Ascending aorta (tissue), 2 donors: ENCODE measurements around the gene SNTG2. TPM values are rescaled to one million over a fixed set of nuclear protein-coding genes. Genes with fewer than 3 reads are reported as not detected.

Experiments
- DNase-seq, 2 donors: peaks; one replicate each; pipeline ENCODE4 v3.0.0-alpha.2; 2019; ENCODE audit warnings: low spot score in 2 of 2
- H3K27ac ChIP-seq, 2 donors: fragments of 200-600 bp; sonication (generic); one replicate each; pipeline ENCODE4 v1.5.1; 2016 to 2017; ENCODE audit warnings: mild to moderate bottlenecking in 1 of 2
- H3K27me3 ChIP-seq: fragments of 200-600 bp; sonication (generic); one replicate; pipeline ENCODE4 v1.5.1; 2017
- H3K36me3 ChIP-seq, 2 donors: fragments of 200-600 bp; sonication (generic); one replicate each; pipeline ENCODE4 v1.5.1; 2016
- H3K4me1 ChIP-seq, 2 donors: fragments of 200-600 bp; sonication (generic); one replicate each; pipeline ENCODE4 v1.5.1; 2016 to 2017; ENCODE audit warnings: mild to moderate bottlenecking in 1 of 2
- H3K4me3 ChIP-seq, 2 donors: fragments of 200-600 bp; sonication (generic); one replicate each; pipeline ENCODE4 v1.5.1; 2016 to 2017; ENCODE audit warnings: mild to moderate bottlenecking in 1 of 2
- H3K9me3 ChIP-seq, 2 donors: fragments of 200-600 bp; sonication (generic); one replicate each; pipeline ENCODE4 v1.5.1; 2016
- intact Hi-C: fragments of 100-400 bp; cut with DNase I; formaldehyde crosslinking; loops from one replicate; pipeline ENCODE4 v1.15.1; 2023
- total RNA-seq: library from RNA; depleted of rRNA; stranded (reverse); fragments of >200 nt; gene quantifications from one replicate; pipeline ENCODE4 v1.1.0, GENCODE V29; 2016
- TF ChIP-seq, protein P1 (sequence below), 3 experiments: fragments of 200-600 bp in 2 of 3; fragments of 450-650 bp in 1 of 3; sonication (generic) in 2 of 3; IDR thresholded peaks; one replicate each; pipeline ENCODE4 v1.5.1; 2016 to 2019; ENCODE audit warnings: antibody characterized with exemption in 3 of 3, mild to moderate bottlenecking in 1 of 3, moderate library complexity in 1 of 3

Gene SNTG2
- total RNA-seq, 1 donor from 2014 or later, result 9.9 TPM

DNA sequence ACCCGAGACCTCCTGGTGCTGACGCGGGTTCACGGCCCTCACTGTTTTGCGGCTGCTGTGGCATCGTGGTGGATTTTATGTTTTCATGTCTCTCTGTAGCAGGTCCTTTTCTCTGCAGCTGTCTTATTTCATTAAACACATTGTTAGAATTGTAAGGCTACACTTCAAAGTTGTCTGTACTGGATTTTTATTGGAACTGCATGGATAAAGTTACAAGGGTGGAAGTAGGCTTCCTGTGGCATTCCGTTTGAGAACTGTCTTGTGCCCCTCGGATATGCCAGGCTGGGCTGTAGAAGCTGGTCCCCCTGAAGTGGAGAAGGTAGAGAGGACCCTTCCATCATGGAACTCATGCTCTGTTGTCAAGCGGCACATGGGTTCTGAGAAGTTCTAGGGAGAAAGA, 127.3 kb downstream of the SNTG2 start:
- no peaks in the 10 kb centered on the region for H3K4me1 ChIP-seq
- TF ChIP-seq, protein P1, sequence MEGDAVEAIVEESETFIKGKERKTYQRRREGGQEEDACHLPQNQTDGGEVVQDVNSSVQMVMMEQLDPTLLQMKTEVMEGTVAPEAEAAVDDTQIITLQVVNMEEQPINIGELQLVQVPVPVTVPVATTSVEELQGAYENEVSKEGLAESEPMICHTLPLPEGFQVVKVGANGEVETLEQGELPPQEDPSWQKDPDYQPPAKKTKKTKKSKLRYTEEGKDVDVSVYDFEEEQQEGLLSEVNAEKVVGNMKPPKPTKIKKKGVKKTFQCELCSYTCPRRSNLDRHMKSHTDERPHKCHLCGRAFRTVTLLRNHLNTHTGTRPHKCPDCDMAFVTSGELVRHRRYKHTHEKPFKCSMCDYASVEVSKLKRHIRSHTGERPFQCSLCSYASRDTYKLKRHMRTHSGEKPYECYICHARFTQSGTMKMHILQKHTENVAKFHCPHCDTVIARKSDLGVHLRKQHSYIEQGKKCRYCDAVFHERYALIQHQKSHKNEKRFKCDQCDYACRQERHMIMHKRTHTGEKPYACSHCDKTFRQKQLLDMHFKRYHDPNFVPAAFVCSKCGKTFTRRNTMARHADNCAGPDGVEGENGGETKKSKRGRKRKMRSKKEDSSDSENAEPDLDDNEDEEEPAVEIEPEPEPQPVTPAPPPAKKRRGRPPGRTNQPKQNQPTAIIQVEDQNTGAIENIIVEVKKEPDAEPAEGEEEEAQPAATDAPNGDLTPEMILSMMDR (IDR thresholded peaks at IDR 0.05), result no peak
- no peak overlapping the region for H3K27ac ChIP-seq
- no peaks in the 10 kb centered on the region for H3K36me3 ChIP-seq
- DNase-seq, result no peak
- intact Hi-C loops, result no loop called here
- H3K27me3 ChIP-seq, result no peaks in the 10 kb centered on the region
- no peaks in the 10 kb centered on the region for H3K9me3 ChIP-seq
- no peak overlapping the region for H3K4me3 ChIP-seq

DNA sequence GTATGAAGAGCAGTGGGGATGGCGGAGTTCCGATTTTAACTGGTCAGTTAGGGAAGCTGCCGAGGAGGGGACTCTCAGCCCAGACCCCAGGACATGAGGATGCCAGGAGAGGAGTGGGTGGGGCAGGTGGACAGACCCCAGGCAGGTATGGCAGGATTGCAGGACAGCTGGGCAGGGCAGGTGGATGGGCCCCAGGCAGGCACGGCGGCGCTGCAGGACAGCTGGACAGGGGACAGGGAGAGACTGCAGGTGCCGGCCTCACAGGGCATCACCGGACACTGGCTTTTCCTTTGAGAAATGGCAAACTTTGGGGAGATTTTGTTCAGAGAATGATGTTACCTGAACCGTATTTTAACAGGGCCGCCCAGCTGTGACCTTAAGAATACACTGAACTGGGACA, 127.7 kb downstream of the SNTG2 start:
- Histone ChIP-seq H3K4me1 (no peaks in the 10 kb centered on the region), H3K4me3 (no peak overlapping the region), H3K27ac (no peak overlapping the region), H3K9me3 (no peaks in the 10 kb centered on the region), H3K36me3 (no peaks in the 10 kb centered on the region), H3K27me3 (no peaks in the 10 kb centered on the region)
- TF ChIP-seq, protein P1 (IDR thresholded peaks at IDR 0.05), result no peak
- intact Hi-C loops, result no loop called here
- DNase-seq, result no peak

DNA sequence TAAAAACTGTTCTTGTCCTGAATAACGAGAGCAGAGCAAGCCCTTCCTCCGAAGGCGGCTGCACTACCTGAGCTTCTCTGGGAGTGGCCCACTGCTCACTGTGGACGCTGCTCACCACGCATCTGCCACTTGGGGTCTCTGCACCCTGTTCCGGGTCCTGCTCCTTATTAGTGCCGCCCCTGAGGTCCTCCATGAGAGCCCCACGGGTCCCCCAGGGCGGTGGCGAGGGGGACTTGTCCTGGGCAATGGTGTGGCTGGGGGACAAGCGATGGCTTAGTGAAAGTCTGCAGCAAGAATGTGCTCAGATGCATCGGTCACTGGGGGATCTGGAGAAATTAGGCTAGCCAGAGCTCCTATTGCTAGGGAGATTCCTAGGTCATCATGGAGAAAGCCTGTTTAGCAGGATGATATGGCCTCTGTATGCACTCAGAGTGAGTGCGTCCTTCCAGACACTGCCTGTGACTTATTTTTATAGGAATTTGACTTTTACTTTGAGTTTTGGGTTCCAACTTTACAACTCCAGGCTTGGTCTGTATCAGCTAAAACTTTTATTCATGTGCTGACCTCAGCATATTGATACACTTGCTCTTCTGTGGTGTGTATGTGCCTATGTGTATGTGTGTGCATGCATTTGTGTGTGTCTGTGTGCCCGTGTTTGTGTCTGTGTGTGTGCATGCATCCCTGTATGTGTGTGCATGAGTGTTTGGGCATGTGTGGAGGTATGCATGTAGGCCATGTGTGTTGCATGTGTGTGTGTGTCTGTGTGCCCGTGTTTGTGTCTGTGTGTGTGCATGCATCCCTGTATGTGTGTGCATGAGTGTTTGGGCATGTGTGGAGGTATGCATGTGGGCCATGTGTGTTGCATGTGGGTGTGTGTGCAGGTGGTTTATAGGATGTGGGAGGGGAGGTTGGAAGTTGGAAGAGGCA, 129.5 kb downstream of the SNTG2 start:
- Histone ChIP-seq H3K27me3 (no peaks in the 10 kb centered on the region), H3K9me3 (no peaks in the 10 kb centered on the region), H3K4me1 (no peaks in the 10 kb centered on the region), H3K27ac (no peak overlapping the region), H3K36me3 (no peaks in the 10 kb centered on the region), H3K4me3 (no peak overlapping the region)
- intact Hi-C loops, result no loop called here
- DNase-seq, result no peak
- TF ChIP-seq, protein P1 (IDR thresholded peaks at IDR 0.05), result no peak

DNA sequence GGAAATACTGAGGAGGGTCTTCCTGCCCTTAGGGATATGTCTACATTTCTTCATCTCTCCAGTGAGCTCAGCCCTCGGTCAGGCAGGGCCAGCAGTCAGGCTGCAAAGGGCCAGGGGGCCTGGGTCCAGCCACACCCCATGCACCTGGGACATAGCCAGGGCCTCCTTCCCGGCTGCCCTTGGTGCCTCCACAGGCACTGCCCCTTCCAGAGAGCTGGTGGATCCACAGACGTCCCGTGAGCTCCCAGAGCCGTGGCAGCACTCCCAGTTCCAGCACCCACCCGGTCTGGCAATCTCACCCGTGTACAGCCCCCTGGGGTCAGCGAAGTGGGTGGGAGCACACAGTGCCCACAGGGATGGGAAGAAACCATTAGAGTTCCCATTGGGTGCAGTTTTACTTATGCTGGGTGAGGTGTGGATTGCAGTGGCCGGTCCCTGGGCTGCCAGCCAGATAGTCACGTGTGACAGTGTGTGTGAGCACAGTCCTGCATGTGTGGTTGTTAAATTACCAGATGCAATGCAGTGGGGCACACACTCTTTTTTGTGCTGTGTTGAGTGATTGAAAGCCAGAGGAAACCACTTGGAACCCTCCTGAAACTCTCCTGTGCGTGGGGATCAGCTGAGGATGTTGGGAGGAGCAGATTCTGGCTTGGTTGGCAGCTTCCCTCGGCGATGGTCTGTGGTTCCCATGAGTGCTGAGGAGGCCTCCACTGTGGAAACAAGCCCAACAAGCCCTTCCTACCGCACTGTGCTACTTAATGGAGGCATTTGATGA, 131.0 kb downstream of the SNTG2 start:
- TF ChIP-seq, protein P1 (IDR thresholded peaks at IDR 0.05), result no peak

DNA sequence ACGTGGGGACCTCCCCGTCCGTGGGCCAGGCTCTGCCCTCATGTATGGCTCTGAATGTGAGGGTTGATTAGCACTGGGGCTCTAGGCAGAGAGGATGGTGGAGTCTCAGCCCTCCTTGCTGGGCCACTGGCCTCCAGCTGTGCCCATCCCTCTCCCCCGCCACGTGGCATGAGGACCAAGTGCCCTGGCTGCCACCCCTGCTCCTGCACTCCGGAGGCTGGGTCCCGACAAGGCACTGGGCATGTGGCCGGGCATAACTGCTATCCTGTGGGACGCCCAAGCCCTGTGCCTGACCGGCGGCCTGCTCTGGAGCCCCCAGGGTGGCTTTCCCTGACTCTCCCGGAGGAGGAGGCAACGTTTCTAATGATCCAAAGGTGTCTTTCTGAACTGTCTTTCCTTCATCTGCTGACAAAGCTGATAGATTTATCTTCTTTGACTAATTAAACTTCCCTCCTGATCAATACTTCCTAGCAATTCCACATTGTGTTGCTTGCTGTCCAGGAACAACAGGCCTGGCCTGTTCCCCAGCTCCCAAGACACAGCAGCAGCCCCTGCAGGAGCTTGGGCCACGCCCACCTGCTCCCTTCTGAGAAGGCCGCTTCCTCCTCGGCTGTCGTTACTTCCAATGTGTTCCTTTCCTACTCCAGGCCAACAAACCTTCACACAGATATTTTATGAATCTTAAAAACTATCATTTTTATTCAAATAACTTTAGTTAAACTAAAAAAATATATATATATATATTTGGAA, 132.0 kb downstream of the SNTG2 start:
- TF ChIP-seq, protein P1 (IDR thresholded peaks at IDR 0.05), result no peak
- DNase-seq, result no peak
- Histone ChIP-seq H3K4me3 (no peak overlapping the region), H3K36me3 (no peaks in the 10 kb centered on the region), H3K9me3 (no peaks in the 10 kb centered on the region), H3K4me1 (no peaks in the 10 kb centered on the region), H3K27ac (no peak overlapping the region), H3K27me3 (no peaks in the 10 kb centered on the region)
- intact Hi-C loops, result no loop called here

More for the DNA sequence above, 131.0 kb downstream of the SNTG2 start:
- Histone ChIP-seq H3K9me3 (no peaks in the 10 kb centered on the region), H3K27ac (no peak overlapping the region), H3K4me1 (no peaks in the 10 kb centered on the region), H3K4me3 (no peak overlapping the region), H3K27me3 (no peaks in the 10 kb centered on the region), H3K36me3 (no peaks in the 10 kb centered on the region)
- DNase-seq, result no peak
- intact Hi-C loops, result no loop called here
